GM18507 (cell line): ENCODE measurements around the gene PRKAB1.
A peak's percentile ranks its signal among the peaks of the same experiment; 100 is the strongest.

Experiments
- DNase-seq: peaks from one replicate; pipeline ENCODE4 v3.0.0; 2011; ENCODE audit warnings: low read depth; ENCODE audit not compliant: insufficient read length; ENCODE audit errors: extremely low spot score
- FAIRE-seq: peaks from 2 replicates; lab custom pipeline; 2011; peaks lifted over from hg19 to GRCh38; lab: Jason Lieb, UNC

Gene PRKAB1

DNA sequence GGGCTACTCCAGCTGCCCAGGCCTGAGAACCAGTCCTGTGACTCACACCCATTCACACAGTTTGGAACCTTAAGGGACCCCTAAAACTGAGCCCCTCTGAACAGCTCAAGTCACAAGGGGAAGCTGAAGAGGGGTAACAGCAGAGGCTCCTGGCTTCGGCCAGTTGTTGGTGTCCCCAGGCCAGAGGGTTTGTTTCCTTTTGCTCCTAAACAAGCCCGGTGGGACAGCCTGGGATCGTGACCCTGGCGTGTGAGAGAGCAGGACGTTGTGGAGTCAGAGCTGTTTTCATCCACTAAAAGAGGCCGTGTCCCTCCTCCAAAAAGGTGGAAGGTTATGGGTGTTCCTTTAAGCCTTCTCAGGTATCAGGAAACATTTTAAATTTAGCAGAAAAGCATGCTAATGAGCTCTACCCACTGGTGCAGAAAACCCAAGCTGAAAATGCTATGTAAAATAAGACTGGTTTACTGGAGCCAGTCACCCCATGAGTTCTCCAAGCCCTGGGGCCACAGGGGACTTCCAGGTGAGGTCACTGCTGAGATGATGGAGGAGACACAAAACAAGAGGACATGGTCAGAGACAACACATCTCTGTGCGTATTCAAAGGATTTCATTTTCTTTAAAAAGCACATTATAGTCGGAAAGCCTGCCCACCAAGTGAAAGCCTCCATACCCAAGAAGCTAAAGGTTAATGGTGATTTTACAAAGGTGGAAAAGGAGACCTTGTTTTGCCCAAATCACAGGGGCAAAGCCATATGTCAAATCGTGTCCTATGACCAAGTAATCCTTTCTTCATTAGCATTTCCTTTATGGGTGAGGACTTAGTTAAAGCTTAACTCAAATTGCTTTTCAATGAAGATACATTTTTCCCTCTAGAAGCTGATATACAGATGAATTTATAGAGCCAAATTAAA, 14.1 kb downstream of the PRKAB1 start:
- no peak for DNase-seq
- peak; percentile 54 for FAIRE-seq

GRCh38 chr12:119682639-119683252, 14.8 kb downstream of the PRKAB1 start:
- FAIRE-seq (peak; percentile 48), DNase-seq (no peak)

- FAIRE-seq (no peak), DNase-seq (no peak)
These were observed 15.5 kb downstream of the PRKAB1 start for GRCh38 chr12:119683413-119683812.

DNA sequence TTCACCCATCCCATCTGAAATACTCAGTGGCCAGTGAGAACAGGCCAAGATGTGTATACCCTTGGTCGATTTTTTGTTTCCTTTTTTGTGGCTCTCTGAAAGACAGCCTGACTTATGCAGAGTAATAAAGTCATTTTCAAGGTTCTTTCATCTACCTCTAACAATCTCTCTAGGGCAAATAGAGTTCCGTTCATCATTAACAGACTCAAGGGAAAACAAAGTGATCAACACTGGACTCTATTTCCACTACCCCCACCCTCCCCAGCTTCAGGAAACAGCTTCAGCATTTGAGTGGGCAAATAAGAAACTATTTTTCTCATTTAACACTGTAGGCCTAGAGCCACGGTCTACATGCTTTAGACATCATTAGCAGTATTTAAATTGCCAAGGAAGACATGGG, 15.9 kb downstream of the PRKAB1 start:
- DNase-seq (no peak), FAIRE-seq (no peak)

DNA sequence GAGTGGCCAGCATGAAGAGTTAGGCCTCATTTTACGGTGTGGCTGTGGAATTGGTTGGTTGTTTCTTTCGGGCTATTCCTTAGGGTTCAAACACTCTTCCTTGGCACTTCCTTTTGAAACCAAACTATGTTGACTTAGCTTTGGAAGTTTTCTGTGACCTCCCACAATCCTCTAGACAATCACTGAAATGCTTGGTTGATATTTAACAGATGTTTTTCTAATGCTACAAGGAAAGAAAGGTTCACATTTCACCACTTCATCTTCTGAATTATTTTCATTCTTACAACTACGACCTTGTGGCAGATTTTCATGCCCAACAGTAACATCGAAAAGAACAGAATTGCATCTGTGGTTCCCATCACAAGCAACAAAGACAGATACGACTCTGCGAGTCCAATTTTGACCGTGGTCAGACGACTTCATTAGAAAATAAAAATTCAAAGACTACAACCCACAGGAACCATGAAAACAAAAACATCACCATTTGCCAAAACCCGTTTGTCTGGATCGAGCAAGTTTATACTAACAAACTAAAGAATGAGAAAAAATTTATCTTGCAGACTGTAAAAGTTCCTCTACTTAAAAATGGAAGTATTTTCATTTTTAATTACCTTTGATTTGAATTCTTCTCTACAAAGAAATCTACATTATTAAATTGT, 16.9 kb downstream of the PRKAB1 start:
- FAIRE-seq (no peak), DNase-seq (no peak)

DNA sequence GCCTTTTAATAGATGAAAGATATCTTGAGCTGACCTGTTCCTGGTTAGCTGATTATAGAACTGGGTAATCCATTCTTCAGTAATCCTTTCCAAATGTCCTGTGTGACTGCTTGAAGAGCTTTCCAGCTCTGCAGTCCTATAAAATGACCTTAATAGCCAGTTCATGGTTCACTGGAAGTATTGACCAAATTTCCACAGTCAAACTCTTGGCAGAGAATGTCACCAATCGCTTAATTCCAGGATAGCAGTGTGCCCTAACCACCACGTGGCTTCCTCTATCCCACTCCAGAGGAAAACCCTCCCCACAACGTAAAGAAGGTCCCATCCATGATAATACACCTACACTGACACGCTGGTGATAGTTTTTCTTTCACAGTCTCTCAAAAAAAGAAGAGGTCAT, 17.4 kb downstream of the PRKAB1 start:
- FAIRE-seq = no peak

DNA sequence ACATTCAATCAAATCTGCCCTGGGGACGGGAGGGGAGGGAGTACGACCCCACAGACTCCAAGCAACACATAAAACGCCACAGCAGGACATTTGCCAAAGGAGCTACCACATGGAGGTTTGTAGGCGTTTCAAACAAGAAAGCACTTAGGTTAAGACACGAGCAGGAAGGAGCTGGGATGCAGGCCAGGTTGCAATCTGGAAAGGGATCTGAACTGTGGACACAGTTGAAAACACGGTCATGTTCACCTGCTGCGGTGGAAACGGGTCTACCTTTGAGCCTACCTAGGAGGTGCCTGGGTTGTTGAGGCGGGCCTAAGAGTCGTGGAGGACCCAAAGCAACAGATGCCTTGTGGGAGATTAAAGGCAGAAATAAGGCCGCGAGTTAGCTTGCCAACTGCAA, 18.4 kb downstream of the PRKAB1 start:
- FAIRE-seq (no peak), DNase-seq (no peak)

More for the DNA sequence above, 17.4 kb downstream of the PRKAB1 start:
- DNase-seq = no peak

DNA sequence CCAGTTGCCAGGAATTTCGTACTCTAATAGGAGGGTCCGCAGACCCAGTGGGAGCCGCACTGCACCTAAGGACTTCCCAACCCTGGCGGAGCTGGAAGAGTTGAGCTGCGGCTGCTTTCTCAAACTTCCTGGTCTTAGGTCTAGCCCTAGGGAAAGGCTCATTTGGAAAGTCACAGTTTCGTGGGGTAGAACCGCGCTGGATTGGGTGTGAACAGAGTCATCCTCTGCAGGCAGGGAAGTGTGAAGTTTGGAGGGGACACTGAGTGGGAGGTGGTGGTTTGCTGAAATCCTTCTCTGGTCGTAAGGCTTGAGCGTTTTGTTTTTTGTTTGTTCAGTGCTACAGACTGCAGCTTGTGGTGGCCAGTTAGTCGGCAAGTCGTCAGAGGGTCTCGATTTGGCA, 18.8 kb downstream of the PRKAB1 start:
- FAIRE-seq (no peak), DNase-seq (no peak)

DNA sequence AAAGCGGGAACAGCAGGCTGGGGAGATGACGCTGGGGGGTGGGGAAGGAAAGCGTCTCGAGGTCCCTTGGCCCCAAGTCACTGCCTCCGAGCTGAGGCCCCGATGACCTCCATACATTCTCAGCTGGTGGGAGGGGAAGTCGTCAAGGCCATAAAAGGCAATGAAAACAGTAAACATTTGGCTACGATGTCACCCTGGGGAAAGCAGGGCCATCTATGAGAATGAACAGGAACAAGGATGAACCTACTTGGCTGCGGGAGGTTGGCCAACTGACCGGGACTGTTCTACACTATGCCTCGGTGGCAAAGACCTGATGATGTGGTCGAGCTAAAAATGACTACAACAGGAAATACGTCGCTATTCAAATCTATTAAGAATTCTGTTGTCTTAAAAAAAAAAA, 19.5 kb downstream of the PRKAB1 start:
- DNase-seq (no peak), FAIRE-seq (no peak)

GRCh38 chr12:119687879-119688278, 19.9 kb downstream of the PRKAB1 start:
- no peak for FAIRE-seq

DNA sequence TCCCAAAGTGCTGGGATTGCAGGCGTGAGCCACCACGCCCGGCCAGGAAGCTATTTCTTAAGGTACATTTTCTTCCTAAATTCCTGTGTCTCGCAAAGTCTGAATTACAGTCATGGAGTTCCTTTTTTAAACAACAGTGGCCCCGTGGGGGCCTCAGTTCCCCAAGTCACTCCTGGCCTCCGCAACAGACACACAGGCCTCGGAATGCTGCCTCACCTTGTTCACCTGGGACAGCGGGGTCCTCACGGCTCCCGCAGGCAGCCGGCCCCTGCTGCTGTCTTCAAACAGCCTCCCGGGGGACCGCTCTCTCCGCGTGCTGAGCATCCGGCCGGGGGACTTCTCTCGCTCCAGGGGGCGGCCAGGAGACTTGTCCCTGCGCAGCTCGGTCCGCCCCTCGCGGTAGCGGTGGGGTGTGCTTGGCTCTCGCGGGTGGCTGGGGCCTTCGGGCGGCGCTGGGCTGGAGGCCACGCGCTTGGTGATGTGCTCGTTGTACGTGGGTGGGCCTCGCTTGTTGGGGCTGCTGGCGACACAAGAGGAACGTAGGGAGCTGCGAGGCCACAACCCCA, 22.1 kb downstream of the PRKAB1 start:
- DNase-seq (no peak), FAIRE-seq (no peak)

More at GRCh38 chr12:119687879-119688278, 19.9 kb downstream of the PRKAB1 start:
- DNase-seq = no peak

DNA sequence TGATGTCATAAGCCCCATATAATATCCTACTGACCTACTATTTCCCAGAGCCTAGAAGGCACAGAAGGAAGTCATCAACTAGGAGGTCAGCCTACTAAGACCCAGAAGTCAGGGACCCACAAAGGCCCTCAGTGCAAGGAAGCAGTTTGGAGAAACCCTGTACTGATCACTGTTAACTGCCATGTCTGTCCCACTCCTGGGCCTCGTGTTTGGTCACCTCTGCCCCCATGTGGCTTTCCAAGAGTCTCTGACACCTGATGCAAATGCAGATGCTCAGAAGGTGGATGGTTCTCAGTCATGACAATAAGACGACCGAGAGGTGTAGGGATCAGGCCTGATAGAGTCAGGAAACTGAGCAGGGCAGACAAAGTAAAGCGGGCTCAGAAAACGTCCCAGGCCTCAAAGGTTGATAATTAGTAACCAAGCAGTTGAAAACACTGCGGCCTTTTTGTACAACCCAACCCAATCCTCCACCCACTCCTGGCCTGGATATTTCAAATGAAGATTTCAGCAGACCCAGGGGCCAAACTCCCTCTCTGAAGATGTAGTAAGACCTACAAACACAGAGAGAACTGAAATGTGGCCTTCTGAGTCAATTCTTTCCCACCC, 23.4 kb downstream of the PRKAB1 start:
- FAIRE-seq = no peak
- no peak for DNase-seq

GRCh38 chr12:119692410-119692809, 24.5 kb downstream of the PRKAB1 start:
- DNase-seq (no peak), FAIRE-seq (no peak)

DNA sequence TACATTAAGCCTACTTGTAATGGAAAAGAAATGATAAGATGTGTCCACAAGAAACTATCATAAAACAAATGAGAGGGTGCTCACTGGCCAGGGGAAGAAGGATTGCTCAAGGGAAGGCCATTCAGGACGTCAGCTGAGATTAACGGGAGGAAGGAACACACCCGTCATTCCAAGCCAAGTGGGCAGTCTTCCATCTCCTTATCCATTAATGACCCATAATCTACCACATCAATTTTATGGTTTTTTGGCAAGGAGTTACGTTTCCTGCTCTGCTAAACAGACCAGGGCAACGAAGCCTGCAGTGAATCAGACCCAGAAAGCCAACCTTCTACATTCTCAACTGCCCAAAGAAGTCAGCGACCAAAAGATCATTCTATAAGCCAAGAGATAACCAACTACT, 25.1 kb downstream of the PRKAB1 start:
- FAIRE-seq = no peak
- DNase-seq = no peak

DNA sequence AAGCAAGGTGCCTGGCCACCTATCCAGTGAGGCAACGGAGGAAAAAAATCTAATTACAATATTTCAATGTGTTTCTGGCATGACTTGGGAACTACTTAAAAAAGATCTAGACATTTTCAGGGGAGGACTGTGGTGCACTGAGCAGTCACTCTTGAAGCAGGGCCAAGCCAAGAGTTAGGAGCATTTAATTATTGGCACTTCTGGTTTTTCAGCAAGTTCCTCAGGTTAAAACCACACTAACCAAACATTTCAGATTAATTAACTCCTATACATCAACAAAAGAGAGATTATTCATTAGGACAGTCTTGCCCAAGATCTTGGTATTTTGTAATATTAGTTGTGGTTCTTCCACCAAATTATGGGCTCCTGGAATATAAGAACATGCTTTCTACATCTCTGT, 25.6 kb downstream of the PRKAB1 start:
- no peak for FAIRE-seq
- no peak for DNase-seq

DNA sequence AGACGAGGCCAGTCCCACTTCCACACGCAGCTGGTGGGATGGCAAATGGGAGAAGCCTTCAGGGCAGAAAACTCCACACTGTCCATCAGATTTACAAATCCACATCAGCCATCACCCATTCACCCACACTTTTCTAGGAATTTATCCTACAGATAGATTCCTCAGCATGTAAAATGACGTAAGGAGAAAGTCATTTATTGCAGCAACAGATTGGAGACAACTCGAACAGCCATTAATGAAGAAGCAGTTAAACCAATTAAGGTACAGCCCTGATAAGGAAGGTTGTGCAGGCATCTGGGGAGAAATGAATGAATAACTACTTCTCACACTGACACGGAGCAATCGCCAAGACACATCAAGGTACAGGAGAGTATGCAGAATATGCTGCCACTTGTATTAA, 26.2 kb downstream of the PRKAB1 start:
- no peak for FAIRE-seq
- no peak for DNase-seq

- DNase-seq = no peak
- no peak for FAIRE-seq
These were observed 27.1 kb downstream of the PRKAB1 start for GRCh38 chr12:119695034-119695433.

DNA sequence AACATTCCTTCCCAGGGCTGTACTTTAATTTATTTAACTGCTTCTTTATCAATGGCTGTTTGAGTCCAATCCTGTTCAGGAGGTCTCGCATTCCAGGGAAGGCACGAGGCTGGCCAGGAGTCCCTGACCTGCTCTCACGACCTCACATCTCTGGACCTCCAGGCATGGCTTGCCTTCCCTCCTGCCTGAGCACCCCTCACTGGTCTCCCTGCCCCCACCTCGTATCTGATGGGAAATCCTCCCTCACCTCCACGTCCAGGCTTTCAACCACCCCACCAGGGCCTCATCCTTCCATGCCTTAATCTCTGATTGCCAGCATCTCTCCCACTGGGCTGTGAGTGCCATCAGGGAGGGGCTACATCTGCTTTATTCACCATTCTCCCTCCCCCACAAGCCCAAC, 29.0 kb downstream of the PRKAB1 start:
- no peak for FAIRE-seq
- DNase-seq = no peak

- no peak for FAIRE-seq
- DNase-seq = no peak
These were observed 31.3 kb downstream of the PRKAB1 start for GRCh38 chr12:119699199-119699760.

DNA sequence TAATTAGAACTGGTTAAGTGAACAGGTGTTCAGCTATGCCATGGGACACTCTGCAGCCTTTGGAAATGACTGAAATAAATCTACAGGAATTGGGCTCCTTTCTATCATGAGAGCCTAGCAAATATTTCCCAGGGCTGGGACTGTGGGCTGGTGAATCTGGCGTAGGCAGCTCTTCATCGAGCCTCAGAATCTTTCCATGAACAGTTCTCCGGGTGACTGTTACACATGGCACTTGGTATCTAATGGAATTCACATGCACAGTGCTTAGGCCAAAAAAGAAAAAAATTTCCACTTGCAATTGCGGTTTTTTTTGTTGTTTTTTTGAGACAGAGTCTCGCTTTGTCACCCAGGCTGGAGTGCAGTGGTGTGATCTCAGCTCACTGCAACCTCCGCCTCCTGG, 32.1 kb downstream of the PRKAB1 start:
- DNase-seq (no peak), FAIRE-seq (no peak)
